Measurements from ENCODE around the gene KMT2E.

KMT2E gene

GRCh38 chr7:105097619-105098018, 83.6 kb downstream of the KMT2E start (continued):
- TF ChIP-seq ZNF148 (tag by site-specific recombination; IDR thresholded peaks at IDR 0.05; ENCODE audit: borderline replicate concordance) (no peak), ZNF341 (tag by site-specific recombination; IDR thresholded peaks at IDR 0.05; ENCODE audit: low read depth) (no peak), ZNF664 (tag by site-specific recombination; IDR thresholded peaks at IDR 0.05) (peak; percentile 5; the same call in 1 of the 2 replicates), ZNF792 (tag by site-specific recombination; IDR thresholded peaks at IDR 0.05) (no peak), INSM2 (tag by site-specific recombination; IDR thresholded peaks at IDR 0.05) (no peak), ZNF404 (tag by site-specific recombination; IDR thresholded peaks at IDR 0.05) (no peak), ZNF394 (tag by site-specific recombination; IDR thresholded peaks at IDR 0.05; ENCODE audit: borderline replicate concordance) (0 out of 2 replicates have a peak, but pooled peaks have one; percentile 23), ZBTB17 (tag by site-specific recombination; IDR thresholded peaks at IDR 0.05) (0 out of 2 replicates have a peak, but pooled peaks have one; percentile 19), OVOL3 (tag by site-specific recombination; IDR thresholded peaks at IDR 0.05) (no peak), PRDM1 (tag by site-specific recombination; IDR thresholded peaks at IDR 0.05) (peak; percentile 40; the same call in 1 of the 2 replicates), ZNF202 (tag by site-specific recombination; IDR thresholded peaks at IDR 0.05; ENCODE audit: borderline replicate concordance) (no peak), ZNF174 (tag by site-specific recombination; IDR thresholded peaks at IDR 0.05) (no peak), ZNF138 (tag by site-specific recombination; IDR thresholded peaks at IDR 0.05; ENCODE audit: borderline replicate concordance) (no peak), ZNF155 (tag by site-specific recombination; IDR thresholded peaks at IDR 0.05) (no peak), ZEB2 (tag by site-specific recombination; IDR thresholded peaks at IDR 0.05) (peak; percentile 80), ZNF26 (tag by site-specific recombination; IDR thresholded peaks at IDR 0.05) (no peak), ZNF449 (tag by site-specific recombination; IDR thresholded peaks at IDR 0.05) (0 out of 2 replicates have a peak, but pooled peaks have one; percentile 22), ZFP69B (tag by site-specific recombination; IDR thresholded peaks at IDR 0.05) (no peak), ZNF37A (tag by site-specific recombination; IDR thresholded peaks at IDR 0.05) (no peak), ZNF610 (tag by site-specific recombination; IDR thresholded peaks at IDR 0.05; ENCODE audit: borderline replicate concordance) (no peak), ELK4 (IDR thresholded peaks at IDR 0.05; ENCODE audit: borderline replicate concordance, low read depth, low read length) (no peak), SP3 (tag by site-specific recombination; IDR thresholded peaks at IDR 0.05) (peak; percentile 32; the same call in 1 of the 2 replicates), ZNF513 (tag by site-specific recombination; IDR thresholded peaks at IDR 0.05) (no peak), BCL11A (tag by site-specific recombination; IDR thresholded peaks at IDR 0.05; ENCODE audit: low read depth) (peak; percentile 73), GLI4 (tag by site-specific recombination; IDR thresholded peaks at IDR 0.05) (no peak), EGR2 (tag by site-specific recombination; IDR thresholded peaks at IDR 0.05; ENCODE audit: low read depth) (no peak), WT1 (tag by site-specific recombination; IDR thresholded peaks at IDR 0.05) (no peak), ZNF248 (tag by site-specific recombination; IDR thresholded peaks at IDR 0.05) (no peak), FEZF1 (tag by site-specific recombination; IDR thresholded peaks at IDR 0.05) (peak; percentile 75), ZNF221 (tag by site-specific recombination; IDR thresholded peaks at IDR 0.05; ENCODE audit: borderline replicate concordance) (no peak), ZNF560 (tag by site-specific recombination; IDR thresholded peaks at IDR 0.05; ENCODE audit: borderline replicate concordance) (no peak), ZNF521 (tag by site-specific recombination; IDR thresholded peaks at IDR 0.05) (no peak), ZNF747 (tag by site-specific recombination; IDR thresholded peaks at IDR 0.05) (no peak)

All from HEK293 (cell line).